Pancreas (tissue), 10 donors: ENCODE measurements around the gene KRT74. TPM values are rescaled to one million over a fixed set of nuclear protein-coding genes. Genes with fewer than 3 reads are reported as not detected.

ENCODE experiments used
- ATAC-seq, 4 donors: fragments of 200-7000 bp; cut with Tn5 transposase; one replicate each; pipeline versions ENCODE4 v1.8.0 to v1.9.1; 2020; ENCODE audit warnings: mild to moderate bottlenecking in 4 of 4, moderate library complexity in 4 of 4
- DNase-seq, 6 donors: peaks; one replicate each; pipeline ENCODE4 v3.0.0-alpha.2; 2020
- FAIRE-seq: peaks from 2 replicates; lab custom pipeline; 2012; peaks lifted over from hg19 to GRCh38; lab: Jason Lieb, UNC
- H3K27ac ChIP-seq, 4 donors: fragments of 200-600 bp; sonication (generic); 1 replicate in 3 of 4; 2 replicates in 1 of 4; pipeline versions ENCODE4 v1.5.0 to v1.8.0; 2020
- H3K27me3 ChIP-seq, 4 donors: fragments of 200-600 bp; one replicate each; pipeline ENCODE4 v1.8.0; 2021
- H3K36me3 ChIP-seq, 3 donors: fragments of 200-600 bp; sonication (generic) in 1 of 3; one replicate each; pipeline versions ENCODE4 v1.5.0 to v1.8.0; 2020 to 2021
- H3K4me1 ChIP-seq, 3 donors: fragments of 200-600 bp; one replicate each; pipeline ENCODE4 v1.8.0; 2021
- H3K4me3 ChIP-seq, 4 donors: fragments of 200-600 bp; sonication (generic) in 2 of 4; one replicate each; pipeline versions ENCODE4 v1.5.0 to v1.8.0; 2020 to 2021
- H3K9me3 ChIP-seq, 4 donors: fragments of 200-600 bp; one replicate each; pipeline ENCODE4 v1.8.0; 2021
- CTCF ChIP-seq, 4 donors: fragments of 200-600 bp; sonication (generic) in 3 of 4; IDR thresholded peaks; one replicate each; pipeline versions ENCODE4 v1.5.0 to v1.8.0; 2021; ENCODE audit warnings: antibody characterized with exemption in 4 of 4
- WGBS, 2 donors: extraction: QIAGEN DNeasy Blood & Tissue Kit; methylation state at CpG; one replicate each; pipeline ENCODE4 v1.1.7; 2013; 5-methylcytosine and 5-hydroxymethylcytosine counted together
- intact Hi-C, 3 donors: fragments of 100-400 bp; cut with DNase I; formaldehyde crosslinking; loops; one replicate each; pipeline versions ENCODE4 v1.11.1 to v1.14.2; 2022
- polyA plus RNA-seq, 2 donors: library from polyadenylated mRNA; stranded (reverse); fragments of 200-250 nt; gene quantifications; one replicate each; pipeline ENCODE4 v1.2.3, GENCODE V29; 2013
- total RNA-seq, 6 donors: library from RNA; stranded (reverse); fragmentation: NEBNext Ultra II Directional in 4 of 6; extraction: Animal tissue kit (Norgen Biotek cat#: 25700) in 4 of 6; gene quantifications; one replicate each; pipeline versions ENCODE4 v1.2.1 to v1.2.4, GENCODE V29; 2021 to 2023
- donor health status: healthy with polysubstance abuse.
- donor health status: DM: no; HTN: no; CAD: no; lungs with moderate emphysema.
- donor health status: DM: no; HTN: no; CAD: no.
- donor health status: control.
- donor health status: control.
- donor health status: Bipolar disorder and iron deficiency.
- donor health status: DM: yes; HTN: yes; CAD: no.
- donor health status: DM: no; HTN: no; CAD: no.
- donor health status: DM: no; HTN: no; CAD: no.
- donor health status: DM: yes; HTN: yes; CAD: no.

KRT74 gene
- total and polyA plus RNA-seq, 8 donors: not detected

GRCh38 chr12:52604859-52605258 lies 31.2 kb upstream of the KRT74 start:
- no peak overlapping the region for H3K4me3 ChIP-seq
- intact Hi-C loops: no loop called here
- peaks cover 0 to 10% (median 4%) of the 10 kb centered on the region in 4 donors for H3K27me3 ChIP-seq
- H3K4me1 ChIP-seq: no peaks in the 10 kb centered on the region
- no peak for ATAC-seq
- TF ChIP-seq CTCF (IDR thresholded peaks at IDR 0.05): no peak
- no peak for FAIRE-seq
- no peaks in the 10 kb centered on the region for H3K9me3 ChIP-seq
- H3K36me3 ChIP-seq: no peaks in the 10 kb centered on the region
- H3K27ac ChIP-seq: no peak overlapping the region
- DNase-seq: no peak

- no peak overlapping the region for H3K4me3 ChIP-seq
- no peaks in the 10 kb centered on the region for H3K9me3 ChIP-seq
- 89 to 97% methylated on average over 2 of the region's 2 CpGs for WGBS, 2 donors
- H3K36me3 ChIP-seq: no peaks in the 10 kb centered on the region
- DNase-seq: no peak
- H3K27ac ChIP-seq: no peak overlapping the region
- H3K4me1 ChIP-seq: no peaks in the 10 kb centered on the region
- no peak for TF ChIP-seq CTCF (IDR thresholded peaks at IDR 0.05)
- no peak for FAIRE-seq
- no peak for ATAC-seq
- H3K27me3 ChIP-seq: peaks cover 0 to 10% (median 4%) of the 10 kb centered on the region in 4 donors
- intact Hi-C loops: no loop called here
Measured at GRCh38 chr12:52603314-52603713, 29.7 kb upstream of the KRT74 start.

- no peak for FAIRE-seq
- 85 to 87% methylated on average over 5 of the region's 5 CpGs for WGBS, 2 donors
Measured at GRCh38 chr12:52602552-52602951, 28.9 kb upstream of the KRT74 start.

GRCh38 chr12:52601671-52602070 lies 28.0 kb upstream of the KRT74 start:
- TF ChIP-seq CTCF (IDR thresholded peaks at IDR 0.05): no peak
- H3K4me1 ChIP-seq: no peaks in the 10 kb centered on the region
- no peak for FAIRE-seq
- H3K9me3 ChIP-seq: no peaks in the 10 kb centered on the region
- H3K36me3 ChIP-seq: no peaks in the 10 kb centered on the region
- H3K4me3 ChIP-seq: no peak overlapping the region
- intact Hi-C loops: no loop called here
- H3K27me3 ChIP-seq: peaks cover 0 to 10% (median 4%) of the 10 kb centered on the region in 4 donors
- DNase-seq: no peak
- 57 to 61% methylated on average over 4 of the region's 4 CpGs for WGBS, 2 donors
- H3K27ac ChIP-seq: no peak overlapping the region
- ATAC-seq: no peak

More at GRCh38 chr12:52602552-52602951, 28.9 kb upstream of the KRT74 start:
- intact Hi-C loops: no loop called here
- no peak for DNase-seq
- TF ChIP-seq CTCF (IDR thresholded peaks at IDR 0.05): no peak
- Histone ChIP-seq H3K9me3 (no peaks in the 10 kb centered on the region), H3K27me3 (peaks cover 0 to 10% (median 4%) of the 10 kb centered on the region in 4 donors), H3K4me3 (no peak overlapping the region), H3K27ac (no peak overlapping the region), H3K36me3 (no peaks in the 10 kb centered on the region), H3K4me1 (no peaks in the 10 kb centered on the region)
- no peak for ATAC-seq

- Histone ChIP-seq H3K27ac (no peak within 1 kb of the TSS), H3K27me3 (peaks cover 0 to 10% (median 4%) of the 10 kb centered on the region in 4 donors), H3K36me3 (no peaks in the 10 kb centered on the region), H3K9me3 (no peaks in the 10 kb centered on the region), H3K4me1 (no peaks in the 10 kb centered on the region), H3K4me3 (no peak within 1 kb of the TSS)
- WGBS, 2 donors: 23 to 26% methylated on average over 48 of the region's 48 CpGs
- ATAC-seq (no peak), FAIRE-seq (no peak), DNase-seq (peak in 1 of 6 donors; percentile 60)
- intact Hi-C loops: no loop called here
- TF ChIP-seq CTCF (IDR thresholded peaks at IDR 0.05): no peak
Measured at GRCh38 chr12:52600941-52601481, 27.4 kb upstream of the KRT74 start, which contains the start of gene KRT72. Gene KRT72, minus strand, starts transcription at chr12:52601463. Its CDS starts 11 bp downstream, at chr12:52601452.
